ENCODE data around the gene PDZD2. TPM values are rescaled to one million over a fixed set of nuclear protein-coding genes. Genes with fewer than 3 reads are reported as not detected.

Gene PDZD2
- total and polyA plus RNA-seq, 2 experiments from 2014 or later = 8.3 to 16.9 TPM

GRCh38 chr5:31861601-31862000, 222.7 kb downstream of the PDZD2 start:
- Mint-ChIP-seq H3K4me3 (no peak overlapping the region), H3K4me1 (peaks cover 21% of the 10 kb centered on the region), H3K9me3 (peaks cover 17% of the 10 kb centered on the region), H3K27ac (no peak overlapping the region), H3K36me3 (ENCODE audit: low read depth) (peaks cover 30% of the 10 kb centered on the region), H3K27me3 (ENCODE audit: insufficient read depth, low read depth, poor library complexity) (peaks cover 19% of the 10 kb centered on the region)
- Histone ChIP-seq H3K4me2 (no peak overlapping the region), H3K9me2 (ENCODE audit: insufficient read depth) (no peaks in the 10 kb centered on the region), H3K4me1 (ENCODE audit: insufficient read depth) (peaks cover 10% of the 10 kb centered on the region), H3K27me3 (ENCODE audit: insufficient read depth) (no peaks in the 10 kb centered on the region), H3K27ac (ENCODE audit: low read depth) (0 out of 2 replicates have a peak overlapping the region, but pooled peaks have one; percentile 19), H4K20me1 (replicated peaks; ENCODE audit: insufficient read depth) (no peaks in the 10 kb centered on the region), H3K36me3 (ENCODE audit: insufficient read depth) (no peaks in the 10 kb centered on the region; the same call in 1 of the 2 replicates), H3K4me3 (no peak overlapping the region), H2AFZ (no peak overlapping the region), H3F3A (replicated peaks; ENCODE audit: low read depth) (no peaks in the 10 kb centered on the region), H3K79me2 (replicated peaks; ENCODE audit: insufficient read depth) (peaks cover 33% of the 10 kb centered on the region)
- ATAC-seq (no peak), DNase-seq (ENCODE audit: low spot score) (no peak)
- TF ChIP-seq ZNF331 (CRISPR knock-in tag; IDR thresholded peaks at IDR 0.05; ENCODE audit: low read depth) (no peak), JUNB (IDR thresholded peaks at IDR 0.05; ENCODE audit: unreplicated experiment) (no peak), POLR2AphosphoS5 (IDR thresholded peaks at IDR 0.05; ENCODE audit: low read depth) (no peak), EZH2phosphoT487 (IDR thresholded peaks at IDR 0.05; ENCODE audit: unreplicated experiment) (no peak)
- TF ChIP-seq, protein P1, sequence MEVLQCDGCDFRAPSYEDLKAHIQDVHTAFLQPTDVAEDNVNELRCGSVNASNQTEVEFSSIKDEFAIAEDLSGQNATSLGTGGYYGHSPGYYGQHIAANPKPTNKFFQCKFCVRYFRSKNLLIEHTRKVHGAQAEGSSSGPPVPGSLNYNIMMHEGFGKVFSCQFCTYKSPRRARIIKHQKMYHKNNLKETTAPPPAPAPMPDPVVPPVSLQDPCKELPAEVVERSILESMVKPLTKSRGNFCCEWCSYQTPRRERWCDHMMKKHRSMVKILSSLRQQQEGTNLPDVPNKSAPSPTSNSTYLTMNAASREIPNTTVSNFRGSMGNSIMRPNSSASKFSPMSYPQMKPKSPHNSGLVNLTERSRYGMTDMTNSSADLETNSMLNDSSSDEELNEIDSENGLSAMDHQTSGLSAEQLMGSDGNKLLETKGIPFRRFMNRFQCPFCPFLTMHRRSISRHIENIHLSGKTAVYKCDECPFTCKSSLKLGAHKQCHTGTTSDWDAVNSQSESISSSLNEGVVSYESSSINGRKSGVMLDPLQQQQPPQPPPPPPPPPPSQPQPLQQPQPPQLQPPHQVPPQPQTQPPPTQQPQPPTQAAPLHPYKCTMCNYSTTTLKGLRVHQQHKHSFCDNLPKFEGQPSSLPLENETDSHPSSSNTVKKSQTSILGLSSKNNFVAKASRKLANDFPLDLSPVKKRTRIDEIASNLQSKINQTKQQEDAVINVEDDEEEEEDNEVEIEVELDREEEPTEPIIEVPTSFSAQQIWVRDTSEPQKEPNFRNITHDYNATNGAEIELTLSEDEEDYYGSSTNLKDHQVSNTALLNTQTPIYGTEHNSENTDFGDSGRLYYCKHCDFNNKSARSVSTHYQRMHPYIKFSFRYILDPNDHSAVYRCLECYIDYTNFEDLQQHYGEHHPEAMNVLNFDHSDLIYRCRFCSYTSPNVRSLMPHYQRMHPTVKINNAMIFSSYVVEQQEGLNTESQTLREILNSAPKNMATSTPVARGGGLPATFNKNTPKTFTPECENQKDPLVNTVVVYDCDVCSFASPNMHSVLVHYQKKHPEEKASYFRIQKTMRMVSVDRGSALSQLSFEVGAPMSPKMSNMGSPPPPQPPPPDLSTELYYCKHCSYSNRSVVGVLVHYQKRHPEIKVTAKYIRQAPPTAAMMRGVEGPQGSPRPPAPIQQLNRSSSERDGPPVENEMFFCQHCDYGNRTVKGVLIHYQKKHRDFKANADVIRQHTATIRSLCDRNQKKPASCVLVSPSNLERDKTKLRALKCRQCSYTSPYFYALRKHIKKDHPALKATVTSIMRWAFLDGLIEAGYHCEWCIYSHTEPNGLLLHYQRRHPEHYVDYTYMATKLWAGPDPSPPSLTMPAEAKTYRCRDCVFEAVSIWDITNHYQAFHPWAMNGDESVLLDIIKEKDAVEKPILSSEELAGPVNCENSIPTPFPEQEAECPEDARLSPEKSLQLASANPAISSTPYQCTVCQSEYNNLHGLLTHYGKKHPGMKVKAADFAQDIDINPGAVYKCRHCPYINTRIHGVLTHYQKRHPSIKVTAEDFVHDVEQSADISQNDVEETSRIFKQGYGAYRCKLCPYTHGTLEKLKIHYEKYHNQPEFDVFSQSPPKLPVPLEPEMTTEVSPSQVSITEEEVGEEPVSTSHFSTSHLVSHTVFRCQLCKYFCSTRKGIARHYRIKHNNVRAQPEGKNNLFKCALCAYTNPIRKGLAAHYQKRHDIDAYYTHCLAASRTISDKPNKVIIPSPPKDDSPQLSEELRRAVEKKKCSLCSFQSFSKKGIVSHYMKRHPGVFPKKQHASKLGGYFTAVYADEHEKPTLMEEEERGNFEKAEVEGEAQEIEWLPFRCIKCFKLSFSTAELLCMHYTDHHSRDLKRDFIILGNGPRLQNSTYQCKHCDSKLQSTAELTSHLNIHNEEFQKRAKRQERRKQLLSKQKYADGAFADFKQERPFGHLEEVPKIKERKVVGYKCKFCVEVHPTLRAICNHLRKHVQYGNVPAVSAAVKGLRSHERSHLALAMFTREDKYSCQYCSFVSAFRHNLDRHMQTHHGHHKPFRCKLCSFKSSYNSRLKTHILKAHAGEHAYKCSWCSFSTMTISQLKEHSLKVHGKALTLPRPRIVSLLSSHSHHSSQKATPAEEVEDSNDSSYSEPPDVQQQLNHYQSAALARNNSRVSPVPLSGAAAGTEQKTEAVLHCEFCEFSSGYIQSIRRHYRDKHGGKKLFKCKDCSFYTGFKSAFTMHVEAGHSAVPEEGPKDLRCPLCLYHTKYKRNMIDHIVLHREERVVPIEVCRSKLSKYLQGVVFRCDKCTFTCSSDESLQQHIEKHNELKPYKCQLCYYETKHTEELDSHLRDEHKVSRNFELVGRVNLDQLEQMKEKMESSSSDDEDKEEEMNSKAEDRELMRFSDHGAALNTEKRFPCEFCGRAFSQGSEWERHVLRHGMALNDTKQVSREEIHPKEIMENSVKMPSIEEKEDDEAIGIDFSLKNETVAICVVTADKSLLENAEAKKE (CRISPR knock-in tag; IDR thresholded peaks at IDR 0.05) = no peak

- peak; percentile 87 for ATAC-seq
- Histone ChIP-seq H3F3A (replicated peaks; ENCODE audit: low read depth) (no peaks in the 10 kb centered on the region), H3K4me2 (0 out of 2 replicates have a peak overlapping the region, but pooled peaks have one; percentile 53), H3K4me3 (no peak overlapping the region), H3K36me3 (ENCODE audit: insufficient read depth) (no peaks in the 10 kb centered on the region), H3K9me2 (ENCODE audit: insufficient read depth) (no peaks in the 10 kb centered on the region), H3K27me3 (ENCODE audit: insufficient read depth) (no peaks in the 10 kb centered on the region), H3K79me2 (replicated peaks; ENCODE audit: insufficient read depth) (peaks cover 20% of the 10 kb centered on the region), H4K20me1 (replicated peaks; ENCODE audit: insufficient read depth) (no peaks in the 10 kb centered on the region; the same call in 1 of the 2 replicates), H2AFZ (no peak overlapping the region), H3K27ac (ENCODE audit: low read depth) (peak overlapping the region; percentile 72), H3K4me1 (ENCODE audit: insufficient read depth) (peaks cover 10% of the 10 kb centered on the region)
- Mint-ChIP-seq H3K27ac (no peak overlapping the region), H3K27me3 (ENCODE audit: insufficient read depth, low read depth, poor library complexity) (peaks cover 18% of the 10 kb centered on the region), H3K4me3 (no peak overlapping the region), H3K36me3 (ENCODE audit: low read depth) (peaks cover 16% of the 10 kb centered on the region), H3K9me3 (peaks cover 10% of the 10 kb centered on the region), H3K4me1 (peaks cover 19% of the 10 kb centered on the region)
- DNase-seq (ENCODE audit: low spot score) = peak; percentile 32
- TF ChIP-seq, protein P1 (CRISPR knock-in tag; IDR thresholded peaks at IDR 0.05) = no peak
- no peak for TF ChIP-seq NANOG (IDR thresholded peaks at IDR 0.05; ENCODE audit: borderline replicate concordance)
Observed at GRCh38 chr5:31863991-31864411, 225.1 kb downstream of the PDZD2 start.

All from GM23338 (cell line).